Inflammatory macrophage (primary cell): ENCODE data around the gene NXPE3.

ENCODE experiments used
- DNase-seq, 2 donors: peaks; one replicate each; pipeline ENCODE4 v3.0.0-alpha.2; 2020 to 2022

NXPE3 gene

DNA sequence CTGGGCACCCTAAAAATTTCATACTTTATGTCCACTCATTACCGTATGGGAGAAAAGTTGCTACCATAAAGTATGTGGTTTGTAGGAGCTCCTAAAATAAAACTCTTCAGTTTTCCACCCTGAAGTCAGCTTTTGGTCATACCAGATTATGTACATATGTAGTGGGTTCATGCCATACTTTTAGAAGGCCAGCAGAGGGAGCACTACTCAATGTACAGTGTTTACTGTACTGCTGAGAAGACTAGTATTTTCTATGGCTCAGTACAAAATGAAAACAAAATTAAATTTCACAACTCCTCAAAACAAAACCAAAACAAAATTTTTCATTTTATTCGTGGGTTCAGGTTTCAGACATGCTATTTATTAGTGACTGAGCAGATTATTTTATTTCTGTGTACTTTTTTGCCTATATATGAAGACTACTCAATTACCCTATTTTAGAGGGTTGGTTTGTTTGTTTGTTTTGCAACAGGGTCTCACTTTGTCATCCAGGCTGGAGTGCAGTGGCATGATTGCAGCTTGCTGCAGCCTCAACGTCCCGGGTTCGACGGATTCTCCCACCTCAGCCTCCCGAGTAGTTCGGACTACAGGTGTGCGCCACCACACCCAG is 24.3 kb downstream of the NXPE3 start:
- DNase-seq: peak; percentile 74 to 81

DNA sequence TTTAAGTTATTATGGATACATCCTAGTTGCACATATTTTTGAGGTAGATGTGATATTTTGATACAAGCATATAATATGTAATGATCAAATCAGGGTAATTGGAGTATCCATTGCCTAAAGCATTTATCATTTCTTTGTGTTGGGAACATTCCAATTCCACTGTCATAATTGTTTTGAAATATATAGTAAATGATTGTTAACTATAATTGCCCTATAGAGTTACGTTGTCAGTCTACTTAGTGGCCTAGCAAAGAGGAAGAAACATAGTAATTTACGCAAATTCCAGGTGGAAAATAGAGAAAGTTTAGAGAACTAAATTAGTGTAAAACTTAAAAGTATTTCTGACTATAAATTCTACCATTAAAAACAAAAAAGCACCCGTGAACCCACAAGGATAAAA is 24.9 kb downstream of the NXPE3 start:
- no peak for DNase-seq

DNA sequence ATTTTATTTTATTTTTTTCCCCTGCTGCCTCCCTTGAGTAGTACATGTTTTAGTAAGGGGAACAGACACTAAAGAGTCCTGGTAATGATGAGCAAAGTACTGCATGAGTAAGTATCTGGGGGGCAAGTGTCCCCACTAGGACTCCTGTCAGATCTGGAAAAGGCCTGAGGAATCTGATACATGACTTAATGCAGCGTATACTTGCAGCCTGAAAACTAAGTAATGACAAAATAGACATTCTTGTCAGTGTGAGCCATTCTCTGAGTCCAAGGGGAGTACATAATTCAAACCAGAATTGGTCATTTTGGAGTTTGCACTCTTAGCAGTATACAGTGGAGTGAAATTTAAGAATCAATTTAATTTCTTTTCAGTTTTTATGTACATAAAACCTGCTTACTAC is 27.5 kb downstream of the NXPE3 start:
- DNase-seq: no peak

DNA sequence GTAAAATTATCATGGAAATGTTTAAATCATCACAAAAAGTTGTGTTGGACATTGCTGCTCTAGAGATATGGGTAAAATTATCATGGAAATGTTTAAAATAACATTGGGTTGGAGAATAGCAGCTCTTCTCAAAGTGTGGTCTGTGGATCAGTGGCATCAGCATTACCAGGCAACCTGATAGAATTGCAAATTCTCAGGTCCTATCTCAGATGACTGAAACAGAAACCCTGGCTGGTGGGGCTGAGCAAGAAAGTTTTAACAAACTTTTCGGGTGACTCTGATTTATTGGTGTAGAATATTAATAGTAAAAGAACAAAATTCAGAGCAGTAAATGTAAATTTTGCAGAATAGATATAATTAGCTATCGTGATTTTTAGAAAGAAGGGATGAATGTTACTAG is 28.9 kb downstream of the NXPE3 start:
- no peak for DNase-seq

DNA sequence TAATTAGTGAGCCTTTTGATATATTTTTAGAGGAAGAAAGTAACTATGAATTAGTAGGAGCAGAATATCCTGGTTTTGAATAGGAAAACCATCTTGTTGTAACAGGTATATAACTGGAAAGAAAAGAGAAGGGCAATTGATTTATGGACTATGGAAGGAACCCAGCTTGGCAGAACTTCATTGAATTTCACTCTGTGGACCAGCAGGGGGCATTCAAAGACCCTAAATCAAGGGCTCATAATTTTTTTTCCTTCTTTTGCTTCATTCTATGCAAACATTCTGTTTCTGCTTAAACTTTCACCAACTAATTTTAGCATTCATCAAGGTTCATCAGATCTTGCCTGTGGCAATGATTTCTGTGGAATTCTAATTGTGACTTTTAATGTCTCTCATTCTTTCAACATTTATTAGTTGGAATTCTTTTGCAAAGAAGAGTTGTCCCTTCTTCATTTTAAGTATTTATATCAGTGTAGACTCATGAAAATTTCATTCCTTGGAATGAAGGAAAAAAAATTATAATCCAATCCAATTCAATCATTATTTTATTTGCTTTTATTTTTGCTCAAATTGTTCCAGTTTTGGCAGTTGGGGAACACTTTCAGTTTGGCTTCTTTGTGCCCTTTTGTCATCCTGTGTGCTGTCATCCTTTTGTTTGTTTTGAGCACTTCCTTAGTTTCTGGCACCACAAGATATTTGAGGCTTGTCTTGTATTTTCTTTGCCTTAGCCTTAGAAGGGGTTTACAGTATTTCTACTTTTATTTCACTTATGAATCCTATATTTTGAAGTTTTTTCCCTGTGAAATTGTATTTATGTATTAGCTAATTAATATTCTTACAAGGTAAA is 30.4 kb downstream of the NXPE3 start:
- peak; percentile 72 to 75 for DNase-seq

DNA sequence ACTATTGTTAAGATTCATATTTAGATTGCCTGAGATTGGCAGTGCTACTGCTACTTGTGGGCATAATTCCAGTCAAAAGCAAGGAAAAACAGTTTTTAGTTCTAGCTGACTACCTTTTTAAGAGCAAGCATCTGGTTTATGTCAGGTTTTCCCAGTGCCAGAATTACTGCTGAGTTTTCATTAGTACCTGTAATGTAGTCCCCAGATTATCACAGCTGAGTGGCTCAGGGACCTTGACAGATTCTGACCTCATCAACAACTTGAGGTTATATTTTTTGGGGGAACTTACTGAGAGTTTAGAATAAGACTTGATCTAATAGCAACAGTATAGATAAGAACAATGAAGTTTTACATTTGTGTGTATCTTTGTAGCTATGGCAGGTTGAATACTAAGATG is 31.0 kb downstream of the NXPE3 start:
- DNase-seq: peak in 1 of 2 donors; percentile 12

DNA sequence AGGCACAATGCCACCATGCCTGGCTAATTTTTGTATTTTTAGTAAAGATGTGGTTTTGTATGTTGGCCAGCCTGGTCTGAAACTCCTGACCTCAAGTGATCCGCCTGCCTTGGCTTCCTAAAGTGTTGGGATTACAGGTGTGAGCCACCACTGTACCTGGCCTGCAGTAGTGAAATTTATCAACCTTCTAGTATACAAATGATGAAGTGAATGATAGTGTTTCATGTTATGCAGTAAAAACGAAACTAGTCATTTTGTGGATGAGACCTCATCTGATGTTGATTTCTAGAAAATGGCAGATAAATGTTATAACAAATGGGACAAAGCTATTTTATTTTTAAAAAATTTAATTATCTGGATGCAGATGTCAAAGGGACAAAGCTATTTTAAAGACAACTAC is 32.9 kb downstream of the NXPE3 start:
- no peak for DNase-seq

DNA sequence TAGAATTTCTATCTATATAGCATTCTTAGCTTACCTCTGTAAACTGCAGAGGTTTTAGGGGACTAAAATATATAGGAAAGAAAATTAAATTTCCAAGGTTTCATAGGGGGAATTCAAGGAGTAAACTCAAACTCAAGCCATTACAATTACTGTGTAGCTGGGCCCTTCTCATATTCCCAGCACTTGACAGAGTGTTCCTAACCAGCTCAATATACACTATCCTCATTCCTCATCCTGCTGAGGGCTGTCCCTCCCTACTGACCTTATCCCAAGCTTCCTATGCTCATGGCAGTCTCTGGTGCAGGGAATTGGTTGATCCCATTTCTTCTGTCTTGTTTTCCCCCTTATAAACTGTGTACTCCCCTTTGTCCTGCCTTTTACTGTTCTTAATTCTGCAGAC is 33.9 kb downstream of the NXPE3 start:
- DNase-seq: no peak

DNA sequence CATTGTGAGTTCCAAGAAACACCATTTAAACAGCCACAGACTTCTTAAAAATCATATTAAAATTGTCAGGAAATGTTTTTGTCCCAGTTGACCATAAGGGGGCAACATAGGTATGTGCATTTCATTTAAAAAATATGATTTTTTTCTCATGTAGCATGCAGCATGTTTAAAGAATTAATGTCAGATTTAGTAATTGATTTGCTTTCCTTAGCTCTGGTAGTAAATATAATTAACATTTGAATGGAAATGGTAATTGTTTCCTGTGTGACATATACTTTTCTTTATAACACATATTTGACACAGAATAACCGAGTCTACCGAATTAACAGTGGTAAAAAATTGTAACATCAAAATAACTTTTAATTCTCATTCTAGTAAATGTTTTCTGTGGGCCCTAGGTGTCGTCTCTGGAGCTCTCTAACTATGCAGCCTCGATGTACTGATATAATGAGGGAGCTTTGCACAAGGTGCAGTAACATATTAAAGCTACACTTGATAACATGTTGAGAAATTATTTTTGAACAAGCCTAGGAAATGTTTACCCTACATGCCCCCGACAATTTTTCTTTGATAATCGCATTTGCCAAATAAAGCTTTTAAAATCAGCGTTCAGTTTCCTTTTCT is 34.9 kb downstream of the NXPE3 start:
- peak; percentile 38 to 71 for DNase-seq

DNA sequence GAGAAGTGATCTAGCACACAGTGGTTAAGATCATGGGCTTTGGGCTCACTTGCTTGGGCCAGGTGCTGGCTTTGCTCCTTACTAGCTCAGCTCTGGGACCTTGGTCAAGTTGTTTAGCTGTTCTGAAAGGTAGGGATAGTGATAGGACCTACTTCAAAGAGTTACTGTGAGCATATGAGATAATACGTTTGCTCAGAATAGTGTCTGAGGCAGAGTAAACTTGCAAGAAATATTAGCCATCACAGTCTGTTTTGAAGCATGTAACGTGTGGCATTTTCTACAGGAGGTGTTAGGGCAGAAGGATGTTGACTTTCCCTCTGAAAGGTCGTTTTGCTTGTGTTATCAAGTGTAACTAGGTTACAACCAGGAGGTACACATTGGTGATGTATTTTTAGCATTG is 35.8 kb downstream of the NXPE3 start:
- DNase-seq: no peak

DNA sequence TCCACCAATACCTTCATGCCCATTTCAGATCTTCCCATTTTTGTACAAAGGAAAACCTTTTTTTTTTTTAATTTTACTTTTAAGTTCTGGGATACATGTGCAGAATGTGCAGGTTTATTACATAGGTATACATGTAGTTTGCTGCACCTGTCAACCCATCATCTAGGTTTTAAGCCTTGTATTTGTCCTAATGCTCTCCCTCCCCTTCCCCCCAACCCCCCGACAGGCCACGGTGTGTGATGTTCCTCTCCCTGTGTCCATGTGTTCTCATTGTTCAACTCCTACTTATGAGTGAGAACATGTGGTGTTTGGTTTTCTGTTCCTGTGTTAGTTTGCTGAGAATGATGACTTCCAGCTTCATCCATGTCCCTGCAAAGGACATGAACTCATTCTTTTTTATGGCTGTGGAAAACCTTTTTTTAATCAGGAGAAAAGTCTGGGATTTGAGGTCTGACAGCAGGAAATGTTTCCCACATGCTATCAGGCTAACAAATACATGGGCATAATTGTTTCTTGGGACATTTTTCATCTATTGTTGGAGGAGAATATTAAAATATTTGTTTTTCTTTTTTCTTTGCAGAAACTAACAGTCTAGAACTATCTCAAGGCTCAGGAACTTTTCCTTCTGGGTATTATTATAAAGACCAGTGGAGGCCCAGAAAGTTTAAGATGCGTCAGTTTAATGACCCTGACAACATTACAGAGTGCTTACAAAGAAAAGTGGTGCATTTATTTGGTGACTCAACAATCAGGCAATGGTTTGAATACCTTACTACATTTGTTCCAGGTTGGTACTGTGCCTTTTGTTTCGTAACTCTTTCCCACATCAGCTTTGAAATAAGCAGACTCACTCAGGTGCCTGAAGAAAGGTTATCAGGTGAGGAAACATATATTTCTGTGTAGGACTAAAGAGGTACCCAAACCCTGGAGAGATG is 37.5 kb downstream of the NXPE3 start:
- no peak for DNase-seq

DNA sequence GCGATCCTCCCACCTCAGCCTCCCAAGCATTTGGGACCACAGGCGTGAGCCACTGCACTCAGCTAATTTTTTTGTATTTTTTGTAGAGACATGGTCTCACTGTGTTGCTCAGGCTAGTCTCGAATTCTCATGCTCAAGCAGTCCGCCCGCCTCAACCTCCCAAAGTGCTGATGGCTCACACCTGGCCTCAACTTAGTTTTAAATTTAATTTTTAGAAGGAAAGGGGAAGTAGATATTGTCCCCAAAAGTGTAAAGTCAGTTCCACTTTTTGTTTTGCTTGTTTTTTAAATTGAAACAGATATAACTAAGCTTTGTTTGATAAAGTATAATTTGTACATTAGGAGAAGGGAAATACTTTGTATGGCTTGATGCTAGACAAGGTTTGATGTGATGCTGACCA is 39.0 kb downstream of the NXPE3 start:
- DNase-seq: no peak

DNA sequence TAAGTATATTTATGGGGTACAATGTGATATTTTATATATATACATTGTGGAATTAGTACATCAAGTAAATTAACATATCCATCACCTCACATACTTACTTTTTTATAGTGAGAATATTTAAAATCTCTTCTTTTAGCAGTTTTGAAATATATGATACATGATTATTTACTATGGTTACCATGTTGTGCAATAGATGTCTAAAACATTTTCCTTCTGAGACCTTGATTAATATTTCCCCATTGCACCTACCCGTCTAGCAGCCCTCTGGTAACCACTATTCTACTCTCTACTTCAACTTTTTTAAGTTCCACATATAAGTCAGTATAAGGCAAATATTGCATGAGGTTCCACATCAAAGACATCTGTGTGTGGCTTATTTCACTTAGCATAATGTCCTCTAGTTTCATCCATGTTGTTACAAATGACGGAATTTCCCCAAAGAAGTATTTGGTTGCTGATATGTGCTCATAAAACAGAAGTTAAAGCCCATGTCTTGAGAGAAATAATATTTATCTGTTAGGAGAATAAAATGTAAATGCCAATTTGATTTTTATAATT is 40.7 kb downstream of the NXPE3 start:
- DNase-seq: peak; percentile 44 to 75

DNA sequence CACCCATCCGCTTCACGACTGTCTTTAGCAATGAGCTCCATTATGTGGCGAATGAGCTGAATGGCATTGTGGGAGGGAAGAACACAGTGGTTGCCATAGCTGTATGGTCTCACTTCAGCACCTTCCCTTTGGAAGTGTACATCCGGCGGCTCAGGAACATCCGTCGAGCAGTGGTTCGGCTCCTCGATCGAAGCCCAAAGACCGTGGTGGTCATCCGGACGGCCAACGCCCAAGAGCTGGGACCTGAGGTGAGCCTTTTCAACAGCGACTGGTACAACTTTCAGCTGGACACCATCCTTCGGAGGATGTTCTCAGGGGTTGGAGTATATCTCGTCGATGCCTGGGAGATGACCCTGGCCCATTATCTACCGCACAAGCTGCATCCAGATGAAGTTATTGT is 42.5 kb downstream of the NXPE3 start:
- no peak for DNase-seq

DNA sequence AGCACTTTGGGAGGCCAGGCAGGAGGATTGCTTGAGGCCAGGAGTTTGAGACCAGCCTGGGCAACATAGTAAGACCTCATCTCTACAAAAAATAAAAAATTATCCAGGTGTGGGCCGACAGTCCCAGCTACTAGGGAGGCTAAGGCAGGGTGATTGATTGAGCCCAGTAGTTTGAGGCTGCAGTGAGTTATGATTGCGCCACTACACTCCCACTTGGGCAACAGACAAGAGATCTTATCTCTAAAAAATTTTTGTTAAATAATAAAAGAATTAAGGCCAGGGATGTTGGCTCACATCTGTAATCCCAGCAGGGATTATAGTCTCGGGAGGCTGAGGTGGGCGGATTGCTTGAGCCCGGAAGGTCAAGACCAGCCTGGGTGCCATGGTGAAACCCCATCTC is 44.5 kb downstream of the NXPE3 start:
- DNase-seq: no peak

DNA sequence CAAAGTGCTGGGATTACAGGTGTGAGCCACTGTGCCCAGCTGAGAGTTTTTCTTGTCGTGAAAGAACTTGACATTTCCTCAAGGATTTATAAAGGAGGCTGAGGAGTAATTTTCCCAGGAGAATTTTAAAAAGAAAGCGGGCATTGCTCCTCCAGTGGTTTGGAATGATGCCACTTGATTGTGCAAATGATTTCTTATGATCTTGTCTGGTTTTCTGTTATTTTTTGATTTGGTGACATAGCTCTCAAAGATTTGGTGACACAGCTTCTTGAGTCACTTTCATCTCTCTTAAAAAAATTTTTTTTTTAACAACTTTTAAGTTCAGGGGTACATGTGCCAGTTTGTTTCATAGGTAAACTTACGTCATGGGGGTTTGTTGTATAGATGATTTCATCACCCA is 45.7 kb downstream of the NXPE3 start:
- no peak for DNase-seq

DNA sequence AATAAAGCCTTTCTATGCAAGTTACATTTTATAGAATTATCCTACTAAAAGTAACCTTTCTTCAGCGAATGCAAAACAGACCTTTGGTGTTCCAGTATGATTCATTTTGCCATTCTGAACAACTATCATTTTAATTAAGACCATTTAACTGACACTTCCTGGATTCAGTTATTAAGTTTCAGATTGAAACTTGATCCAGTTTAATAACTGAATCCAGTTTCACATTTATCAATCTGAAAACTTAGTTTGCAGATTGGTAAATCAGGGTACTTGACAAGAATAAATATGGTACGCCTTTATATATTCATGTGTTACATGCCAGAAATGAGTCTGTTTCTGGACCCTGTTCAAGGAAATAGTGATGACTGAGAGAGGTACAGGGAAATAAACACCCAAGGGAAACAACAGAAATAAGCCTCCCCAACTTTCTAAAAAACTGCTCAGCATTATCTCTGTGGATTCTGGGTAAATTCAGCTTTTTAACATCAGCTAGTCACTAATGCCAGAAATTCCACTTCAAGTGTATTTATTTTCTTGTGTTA is 47.0 kb downstream of the NXPE3 start:
- DNase-seq: no peak

DNA sequence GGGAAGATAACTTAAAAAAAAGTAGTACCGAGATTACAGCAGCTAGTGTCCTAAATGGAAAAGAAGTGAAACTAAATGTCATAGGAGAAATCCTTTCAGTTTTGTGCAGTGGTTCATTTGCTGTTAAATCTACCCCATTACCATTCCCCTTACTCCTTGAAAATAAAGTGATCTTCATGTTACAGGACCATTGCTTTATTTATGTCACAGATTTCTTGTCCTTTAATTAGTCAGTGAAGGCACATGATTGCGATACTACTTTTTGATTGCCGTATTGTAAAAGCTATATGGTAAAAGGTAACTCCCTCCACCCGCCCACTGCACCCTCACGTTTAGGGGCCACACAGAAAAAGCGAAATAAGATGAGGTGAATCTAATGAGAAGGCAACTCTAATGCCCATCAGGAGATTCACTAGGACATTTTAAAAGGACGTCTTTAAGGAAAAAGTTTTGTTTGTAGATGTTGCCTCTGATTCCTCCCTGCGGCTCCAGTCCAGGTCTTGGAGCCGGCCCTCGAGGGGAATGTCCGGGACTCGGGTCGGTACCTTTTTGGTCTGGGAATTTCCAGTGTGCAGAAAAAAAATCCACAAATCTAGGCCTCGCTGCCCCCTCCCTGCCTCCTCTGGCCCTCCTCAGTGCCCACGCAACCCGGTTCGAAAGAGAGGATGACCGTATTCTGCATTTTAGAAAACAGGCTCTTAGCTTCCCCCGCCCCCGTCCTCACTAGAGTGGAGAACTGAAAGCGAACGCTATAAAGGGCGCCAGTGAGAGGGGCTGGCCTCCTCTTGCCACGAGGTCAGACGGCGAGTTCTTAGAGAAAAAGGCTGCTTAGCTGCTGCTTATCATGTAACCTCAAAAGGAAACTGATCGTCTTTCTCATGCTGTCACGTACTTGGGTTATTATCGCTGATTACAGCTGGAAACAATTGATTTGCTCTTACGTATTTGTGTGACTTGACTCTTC is 48.5 kb downstream of the NXPE3 start:
- DNase-seq: peak; percentile 90 to 95

DNA sequence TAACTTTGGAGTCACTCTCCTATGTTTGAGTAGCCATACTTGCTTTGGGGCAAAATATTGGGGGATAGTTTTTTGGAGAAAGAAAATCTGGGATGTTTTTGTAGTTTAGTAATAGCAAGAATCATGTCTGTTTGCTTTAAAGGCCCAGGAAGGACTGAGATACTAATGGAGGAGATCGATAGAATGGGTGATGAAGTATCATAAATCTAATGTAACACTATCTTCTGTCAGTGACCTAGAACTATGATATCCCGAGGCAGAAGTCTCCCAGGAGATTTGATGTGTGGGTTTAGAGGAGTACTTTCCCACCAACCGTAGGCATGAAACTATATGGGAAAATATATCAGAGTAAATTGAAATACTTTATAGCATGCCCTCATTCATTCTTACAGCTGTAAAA is 49.3 kb downstream of the NXPE3 start:
- no peak for DNase-seq

DNA sequence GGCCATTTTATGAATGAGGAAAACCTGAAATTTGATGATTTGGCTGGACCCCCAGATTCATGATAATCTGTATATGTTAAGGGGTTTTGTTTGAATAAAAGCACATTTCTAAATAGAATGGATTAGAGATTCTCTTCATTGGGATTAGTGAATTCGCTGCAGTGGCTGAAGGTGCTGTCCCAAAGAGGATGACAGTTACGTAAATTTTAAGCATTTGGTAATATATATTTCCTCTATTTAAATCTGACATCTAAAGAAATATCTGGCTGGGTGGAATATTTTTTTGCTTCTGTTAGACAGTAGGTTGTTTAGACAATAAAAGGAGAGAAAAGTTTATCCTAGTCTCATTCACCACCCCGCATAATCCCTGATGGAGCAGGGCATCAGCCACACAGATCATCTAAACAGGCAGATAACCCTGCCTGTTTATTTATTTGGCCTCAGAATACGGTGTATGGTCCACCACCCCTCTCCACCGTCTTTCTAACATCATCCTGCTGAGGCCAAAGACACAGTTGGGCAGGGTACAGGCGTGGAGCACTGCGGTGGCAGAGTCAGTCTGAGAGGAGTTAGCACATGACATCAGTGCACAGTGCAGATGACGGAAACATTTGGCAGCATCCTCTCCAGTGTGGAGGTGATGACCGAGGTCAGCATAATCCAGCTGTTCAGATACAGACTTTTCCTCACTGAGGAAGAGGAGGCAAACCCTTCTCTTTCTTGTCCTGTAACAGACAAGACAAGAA is 49.9 kb downstream of the NXPE3 start:
- DNase-seq: peak; percentile 27 to 59
